Suprapubic skin (tissue), 3 donors: Measurements from ENCODE around the gene TMEM131L.

Experiments used
- CTCF ChIP-seq, 2 donors: fragments of 200-600 bp in 1 of 2; fragments of 450-650 bp in 1 of 2; sonication (generic) in 1 of 2; IDR thresholded peaks; one replicate each; pipeline ENCODE4 v1.5.1; 2016 to 2019; ENCODE audit warnings: antibody characterized with exemption in 2 of 2, mild to moderate bottlenecking in 1 of 2, moderate library complexity in 1 of 2
- POLR2A ChIP-seq, 2 donors: fragments of 450-650 bp; IDR thresholded peaks; one replicate each; pipeline ENCODE4 v1.6.1; 2017; ENCODE audit warnings: antibody characterized with exemption in 2 of 2, mild to moderate bottlenecking in 2 of 2, moderate library complexity in 2 of 2

DNA sequence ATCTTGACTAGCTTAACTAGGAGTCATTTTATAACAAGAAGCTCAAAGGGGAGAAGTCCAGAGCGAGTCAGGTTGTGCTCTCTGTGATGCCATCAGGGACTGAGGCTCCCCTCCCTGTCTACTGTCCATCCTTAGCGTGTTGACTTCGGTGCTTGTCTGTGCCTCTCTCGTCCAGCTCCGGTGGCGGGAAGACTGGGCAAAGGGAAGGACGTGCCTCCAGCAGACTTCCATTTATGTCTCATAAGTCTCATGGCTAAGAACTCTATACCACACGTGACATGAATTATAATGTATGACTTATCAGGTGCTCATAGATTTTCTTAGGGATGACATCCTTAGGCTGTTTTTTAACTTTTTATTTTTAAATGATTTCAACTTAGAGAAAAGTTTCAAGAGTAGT, 125.3 kb downstream of the TMEM131L start:
- TF ChIP-seq POLR2A (IDR thresholded peaks at IDR 0.05), result no peak
- no peak for TF ChIP-seq CTCF (IDR thresholded peaks at IDR 0.05)
